CD4-positive, alpha-beta T cell treated with Interleukin-1 beta for 1 hour (primary cell): ENCODE measurements around the gene MYOM1.

Source experiments
- DNase-seq, 2 donors: peaks; one replicate each; pipeline ENCODE4 v3.0.0-alpha.2; 2020 to 2022

MYOM1 gene

DNA sequence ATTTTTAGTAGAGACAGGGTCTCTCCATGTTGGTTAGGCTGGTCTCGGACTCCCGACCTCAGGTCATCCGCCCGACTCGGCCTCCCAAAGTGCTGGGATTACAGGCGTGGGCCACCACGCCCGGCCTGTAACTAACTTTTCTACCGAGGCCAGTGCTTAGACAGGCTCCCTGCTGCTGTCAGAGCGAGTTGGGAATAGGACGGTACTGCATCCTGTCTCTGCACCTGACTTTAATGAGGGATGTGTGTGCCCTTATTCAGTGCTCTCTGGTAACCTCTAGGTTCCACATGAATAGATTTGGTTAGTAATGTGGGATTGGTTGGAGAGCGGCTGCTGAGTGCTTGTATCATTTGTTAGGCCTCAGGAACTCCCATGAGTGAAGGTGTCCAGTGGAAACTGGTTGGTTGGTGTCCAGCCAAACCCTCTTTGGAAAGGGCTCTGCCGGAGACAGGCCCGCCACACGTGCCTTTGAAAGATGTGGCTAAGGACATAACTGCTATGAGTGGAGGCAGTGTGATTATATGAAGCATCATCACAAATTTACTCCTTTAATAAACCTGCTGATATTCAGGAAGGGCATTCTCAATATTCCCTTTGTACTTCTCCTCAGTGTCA is 36.6 kb downstream of the MYOM1 start:
- DNase-seq, result no peak

DNA sequence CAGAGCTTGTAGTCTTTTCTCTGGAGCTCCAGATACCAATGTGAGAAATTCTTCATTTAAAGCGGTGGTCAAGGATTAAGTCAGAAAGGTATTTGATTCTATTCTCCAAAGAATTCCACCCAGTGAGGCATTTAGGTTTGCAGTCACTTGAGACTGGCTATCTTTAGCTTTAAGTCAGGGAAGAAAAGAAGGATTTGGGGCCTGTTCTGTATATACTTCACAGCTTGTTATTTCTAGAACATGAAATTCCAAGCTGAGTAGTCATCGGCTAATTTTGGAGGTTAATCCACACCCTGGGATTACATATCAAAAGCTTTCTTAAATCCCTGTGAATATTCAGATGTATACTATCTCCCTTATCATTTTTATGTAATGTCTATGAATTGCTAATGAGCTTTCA is 39.4 kb downstream of the MYOM1 start:
- DNase-seq, result no peak

DNA sequence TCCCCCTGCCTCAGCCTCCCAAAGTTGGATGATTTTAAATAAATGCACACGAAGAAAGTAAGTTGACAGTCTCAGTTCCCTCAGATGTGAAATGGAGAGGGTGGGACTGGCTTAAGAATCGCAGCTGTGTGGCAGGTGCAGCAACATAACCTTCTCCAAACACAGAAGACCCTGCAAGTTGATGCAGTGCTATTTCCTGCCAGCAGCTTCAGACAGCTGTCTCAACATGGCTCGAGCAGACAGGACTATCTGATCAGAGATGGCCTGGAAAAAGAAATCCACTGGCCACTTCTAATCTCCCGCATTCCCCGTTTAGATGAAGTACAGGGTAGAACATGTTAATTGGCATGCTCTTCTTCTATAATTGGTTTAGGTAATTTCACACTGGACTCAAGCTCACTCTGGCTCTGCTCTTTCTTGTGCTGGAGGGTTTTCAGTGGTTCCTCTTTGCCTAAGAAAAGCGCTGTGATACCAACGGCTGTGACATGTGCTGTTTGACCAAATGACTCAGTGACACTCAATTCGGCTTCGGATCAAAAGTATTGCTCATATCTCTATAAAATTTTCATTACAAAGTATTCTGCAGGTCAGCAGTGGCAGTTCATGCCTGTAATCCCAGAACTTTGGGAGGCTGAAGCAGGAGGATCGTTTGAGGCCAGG is 40.2 kb downstream of the MYOM1 start:
- DNase-seq, result peak in 1 of 2 donors; percentile 11

GRCh38 chr18:3177902-3178687 is 41.7 kb downstream of the MYOM1 start:
- peak; percentile 34 to 85 for DNase-seq

DNA sequence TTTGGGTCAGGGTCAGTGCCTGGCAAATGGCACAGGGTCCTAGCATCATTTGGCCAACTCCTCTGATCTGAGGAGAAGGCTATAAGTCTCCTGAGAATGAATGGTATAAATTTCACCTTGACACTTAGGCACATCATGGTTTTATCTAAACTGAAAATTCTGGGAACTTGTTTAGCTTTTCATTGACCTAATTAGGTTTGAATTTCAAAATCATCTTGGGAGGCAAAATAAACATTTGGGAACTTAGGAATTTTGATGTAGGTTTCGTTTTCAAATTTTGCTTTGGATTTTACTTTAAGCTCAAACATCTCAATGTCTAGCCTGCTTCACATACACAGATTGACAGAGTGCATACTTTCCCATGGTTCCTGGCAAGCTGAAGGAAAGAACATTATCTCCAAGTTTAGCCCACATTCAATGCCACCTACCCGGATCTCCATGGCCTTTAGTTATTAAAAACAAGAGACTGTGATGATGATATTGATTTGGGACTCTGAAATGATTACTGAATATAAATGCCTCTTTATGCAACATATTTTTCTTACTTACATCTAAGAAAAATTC is 44.5 kb downstream of the MYOM1 start:
- DNase-seq, result no peak

DNA sequence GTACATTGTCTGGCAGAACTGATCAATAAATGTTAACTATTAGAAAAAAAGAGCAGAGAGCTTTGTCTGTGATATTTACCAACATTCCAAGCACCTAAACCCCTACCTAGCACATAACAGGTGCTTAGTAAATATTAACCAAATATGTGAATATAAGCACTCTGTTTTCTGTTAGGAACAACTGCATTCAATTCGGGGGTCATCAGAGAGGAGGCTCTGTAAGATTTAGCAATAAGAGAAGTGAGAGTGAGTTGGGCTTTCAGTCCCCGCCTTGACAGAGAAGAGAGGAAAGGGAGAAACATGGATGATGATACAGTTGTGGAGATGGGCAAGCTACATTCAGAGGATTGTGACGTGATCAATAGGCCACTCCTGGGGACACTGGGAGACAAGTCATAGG is 47.7 kb downstream of the MYOM1 start:
- DNase-seq, result no peak

DNA sequence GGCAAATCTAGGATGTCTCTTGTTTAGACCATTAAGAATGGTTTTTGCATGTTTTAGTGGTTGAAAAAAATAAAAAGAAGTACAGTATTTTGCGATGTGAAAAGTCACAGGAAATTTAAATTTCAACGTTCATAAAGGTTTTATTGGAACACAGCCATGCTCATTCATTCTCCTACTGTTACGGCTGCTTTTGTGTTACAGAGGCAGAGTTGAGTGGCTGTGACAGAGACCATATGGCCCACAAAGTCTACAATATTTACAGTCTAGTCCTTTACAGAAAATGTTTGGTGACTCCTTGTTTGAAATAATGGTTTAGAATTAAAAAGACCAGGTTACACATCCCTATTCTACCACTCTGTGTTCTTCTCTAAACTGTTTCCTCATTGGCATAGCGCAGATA is 48.1 kb downstream of the MYOM1 start:
- no peak for DNase-seq

GRCh38 chr18:3170441-3171161 is 49.2 kb downstream of the MYOM1 start:
- no peak for DNase-seq

- no peak for DNase-seq
Measured at GRCh38 chr18:3164381-3164780, 55.4 kb downstream of the MYOM1 start.

- no peak for DNase-seq
Measured at GRCh38 chr18:3163968-3164367, 55.8 kb downstream of the MYOM1 start.

DNA sequence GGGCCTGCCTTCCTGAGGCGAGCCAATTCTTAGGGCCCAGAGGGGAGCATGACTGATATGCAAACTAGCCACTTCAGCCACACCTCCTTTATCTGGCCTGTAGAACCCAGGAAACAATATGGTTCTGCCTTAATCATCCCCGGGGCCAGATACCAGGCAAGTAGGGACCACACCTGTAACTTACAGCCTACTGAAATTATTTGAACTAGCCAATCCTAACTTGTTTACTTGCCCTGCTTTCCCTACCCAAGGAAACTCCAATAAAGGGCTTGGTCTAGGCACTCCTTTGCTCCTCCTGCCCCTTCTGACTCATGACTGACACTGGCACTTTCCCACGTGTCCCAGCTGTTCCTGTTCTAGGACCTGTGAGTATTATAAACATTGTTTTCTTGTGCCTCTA is 57.6 kb downstream of the MYOM1 start:
- no peak for DNase-seq

DNA sequence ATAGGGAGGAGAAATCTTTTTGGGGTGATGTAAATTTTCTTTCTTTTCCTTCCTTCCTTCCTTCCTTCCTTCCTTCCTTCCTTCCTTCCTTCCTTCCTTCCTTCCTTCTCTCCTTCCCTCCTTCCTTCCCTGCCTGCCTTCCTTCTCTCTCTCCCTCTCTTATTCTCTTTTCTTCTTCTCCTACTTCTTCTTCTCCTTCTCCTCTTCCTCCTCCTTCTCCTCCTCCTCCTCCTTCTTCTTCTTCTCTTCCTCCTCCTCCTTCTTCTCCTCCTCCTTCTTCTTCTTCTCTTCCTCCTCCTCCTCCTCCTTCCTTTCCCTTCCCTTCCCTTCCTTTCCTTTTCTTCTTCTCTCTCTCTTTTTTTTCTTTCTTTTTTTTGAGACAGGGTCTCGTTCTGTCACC is 59.9 kb downstream of the MYOM1 start:
- DNase-seq, result no peak

- no peak for DNase-seq
Measured at GRCh38 chr18:3157606-3158005, 62.2 kb downstream of the MYOM1 start.

DNA sequence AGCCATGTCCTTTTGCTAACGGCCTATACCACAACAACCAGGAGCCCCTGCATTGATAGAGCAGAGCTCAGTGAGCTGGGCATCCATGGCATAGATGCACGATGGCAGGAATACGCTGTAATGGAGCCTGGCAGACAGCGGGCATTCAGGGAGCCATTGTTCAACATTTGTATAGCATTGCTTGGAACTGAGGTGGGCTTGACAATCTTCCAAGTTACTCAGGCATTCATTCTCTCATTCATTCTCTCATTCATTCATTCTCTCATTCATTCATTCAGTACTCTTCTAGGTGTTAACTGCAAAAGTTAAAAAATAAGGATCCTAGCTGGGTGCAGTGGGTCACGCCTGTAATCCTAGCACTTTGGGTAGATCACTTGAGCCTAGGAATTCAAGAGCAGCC is 62.7 kb downstream of the MYOM1 start:
- no peak for DNase-seq

DNA sequence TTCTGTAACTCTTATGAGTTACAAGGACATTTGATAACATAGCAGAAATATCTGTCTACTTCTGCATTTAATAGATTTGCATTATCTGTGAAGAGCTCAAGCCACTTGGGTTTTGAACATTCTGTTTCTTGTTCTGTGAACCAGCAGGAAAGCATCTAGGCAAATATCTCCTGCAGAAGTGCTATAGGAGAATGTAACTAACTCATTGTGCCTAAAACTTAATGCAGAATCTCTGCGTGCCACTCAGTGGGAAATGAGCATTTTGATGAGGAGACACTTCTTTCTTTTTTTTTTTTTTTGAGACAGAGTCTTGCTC is 63.5 kb downstream of the MYOM1 start:
- DNase-seq, result no peak

DNA sequence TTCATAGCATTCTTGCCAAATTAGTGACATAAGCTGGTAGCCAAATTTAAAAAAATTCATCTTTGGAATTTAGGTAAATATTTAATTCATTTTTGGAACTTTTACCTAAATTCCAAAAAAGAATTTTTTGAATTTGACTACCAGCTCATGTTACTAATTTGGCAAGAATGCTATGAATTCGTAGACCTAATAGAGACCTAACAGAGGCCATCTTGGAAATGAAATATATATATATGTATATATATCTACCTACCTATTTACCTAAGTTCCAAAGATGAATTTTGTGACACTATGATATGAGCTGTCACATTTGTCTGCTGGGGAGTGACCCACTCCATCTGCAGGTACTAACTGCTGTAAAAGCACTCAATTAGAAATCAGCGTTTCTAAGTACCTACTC is 65.6 kb downstream of the MYOM1 start:
- DNase-seq, result no peak

DNA sequence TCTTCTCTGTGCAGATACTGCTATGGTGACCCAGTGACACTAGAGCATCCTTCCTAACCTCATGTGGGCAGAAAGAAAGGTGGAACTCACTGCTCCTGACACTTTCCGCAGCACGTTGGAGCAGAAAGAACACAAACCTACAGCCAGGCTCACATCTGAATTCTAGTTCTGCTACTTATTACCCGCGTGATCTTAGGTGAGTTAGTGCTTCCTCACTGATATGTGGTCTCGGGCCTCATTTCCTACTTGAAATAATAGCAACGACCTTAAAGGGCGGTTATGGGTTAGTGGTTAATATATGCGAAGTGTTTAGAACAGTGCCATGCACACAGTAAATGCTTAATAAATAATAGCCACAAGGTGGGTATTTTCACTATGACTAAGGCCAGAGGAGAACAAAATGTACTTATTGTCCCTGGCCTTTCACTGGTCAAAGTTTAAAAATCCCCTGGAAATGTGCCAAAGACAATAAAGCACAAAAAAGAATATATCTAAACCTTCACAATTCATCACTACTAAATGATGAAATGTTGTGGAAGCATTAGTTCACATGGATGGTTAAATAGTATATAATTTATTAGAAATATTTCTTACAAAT is 66.6 kb downstream of the MYOM1 start:
- no peak for DNase-seq

DNA sequence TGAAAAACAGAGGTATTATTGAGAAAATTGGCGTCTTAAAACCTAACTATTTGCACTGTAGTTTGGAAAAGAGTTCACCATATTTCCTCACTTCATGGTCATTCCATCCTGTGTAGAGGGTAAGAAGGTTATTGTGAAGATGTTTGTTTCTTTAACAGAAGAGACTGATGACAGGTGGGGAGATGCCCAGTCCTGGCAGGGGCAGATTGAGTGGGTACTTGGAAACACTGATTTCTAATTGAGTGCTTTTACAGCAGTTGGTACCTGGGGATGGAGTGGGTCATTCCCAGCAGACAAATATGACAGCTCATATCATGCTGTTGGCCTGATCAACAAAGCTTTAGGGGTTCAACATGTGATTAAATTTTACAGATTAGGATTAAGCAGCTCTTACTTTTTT is 67.5 kb downstream of the MYOM1 start:
- DNase-seq, result no peak

GRCh38 chr18:3151399-3152264 is 68.1 kb downstream of the MYOM1 start:
- DNase-seq, result peak in 1 of 2 donors; percentile 52

DNA sequence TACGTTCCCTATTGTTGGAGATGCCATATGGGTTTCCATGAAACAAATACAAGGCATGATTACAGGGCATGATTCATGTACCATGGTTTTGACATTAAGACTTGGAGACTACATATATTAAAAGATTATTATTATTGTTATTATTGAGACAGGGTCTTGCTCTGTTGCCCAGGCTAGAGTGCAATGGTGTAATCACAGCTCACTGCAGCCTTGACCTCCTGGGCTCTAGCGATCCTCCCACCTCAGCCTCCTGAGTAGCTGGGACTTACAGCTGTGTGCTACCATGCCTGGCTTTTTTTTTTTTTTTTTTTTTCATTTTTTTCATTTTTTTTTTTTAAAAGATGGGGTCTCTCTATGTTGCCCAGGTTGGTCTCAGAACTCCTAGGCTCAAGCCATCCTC is 69.1 kb downstream of the MYOM1 start:
- DNase-seq, result no peak

DNA sequence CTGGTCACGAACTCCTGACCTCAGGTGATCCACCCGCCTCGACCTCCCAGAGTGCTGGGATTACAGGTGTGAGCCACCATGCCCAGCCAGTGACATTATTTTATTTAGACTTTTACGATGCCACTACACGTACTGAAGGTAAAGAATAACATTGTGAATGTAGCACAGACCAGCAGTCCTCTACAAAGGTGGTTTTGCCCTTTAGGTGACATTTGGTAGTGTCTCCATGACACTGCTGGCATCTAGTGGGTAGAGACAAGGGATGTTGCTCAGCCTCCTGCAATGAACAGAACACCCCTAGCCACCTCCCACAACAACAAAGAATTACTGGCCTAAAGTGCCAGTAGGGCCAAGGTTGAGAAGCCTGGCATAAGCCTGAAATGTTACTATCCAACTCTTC is 69.5 kb downstream of the MYOM1 start:
- DNase-seq, result no peak

- DNase-seq, result no peak
Measured at GRCh38 chr18:3148930-3149535, 70.7 kb downstream of the MYOM1 start.
